Stimulated activated CD4-positive, alpha-beta T cell treated with anti-CD3 and anti-CD28 coated beads, Interleukin-12 subunit alpha, Interleukin-12 subunit beta, amount 100 ng/mL, for 4 hours (primary cell): ENCODE results near the gene SLC1A3.

Source experiments
- DNase-seq: peaks from one replicate; pipeline ENCODE4 v3.0.0-alpha.2; 2020

SLC1A3 gene

DNA sequence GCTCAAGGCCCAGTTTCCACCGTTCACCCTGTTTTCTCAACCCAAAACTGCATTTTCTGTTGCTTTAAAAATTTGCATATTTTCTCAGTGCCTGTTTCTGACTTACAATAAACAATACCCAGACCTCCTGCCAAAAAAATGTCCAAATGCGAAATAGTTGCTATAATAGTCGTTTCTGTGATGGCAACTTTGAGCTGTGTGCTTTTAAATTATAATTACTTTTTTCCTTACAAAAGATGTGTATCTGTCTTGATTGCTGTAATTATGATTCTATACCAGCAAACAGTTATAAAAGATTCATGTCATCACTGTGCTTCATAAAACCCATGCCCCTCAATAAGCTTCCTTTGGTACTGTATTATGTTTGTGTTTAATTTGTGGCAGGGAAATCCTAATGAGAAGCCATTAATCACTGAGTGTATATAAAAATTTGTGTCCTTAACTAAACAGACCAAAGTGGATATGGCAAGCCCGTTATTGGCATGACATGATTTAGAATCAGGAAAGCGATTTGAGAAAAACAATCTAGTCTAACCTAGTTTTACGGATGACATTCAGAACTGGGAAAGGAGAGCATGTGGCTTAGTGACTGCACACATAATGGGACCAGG, 5.4 kb upstream of the SLC1A3 start:
- no peak for DNase-seq

DNA sequence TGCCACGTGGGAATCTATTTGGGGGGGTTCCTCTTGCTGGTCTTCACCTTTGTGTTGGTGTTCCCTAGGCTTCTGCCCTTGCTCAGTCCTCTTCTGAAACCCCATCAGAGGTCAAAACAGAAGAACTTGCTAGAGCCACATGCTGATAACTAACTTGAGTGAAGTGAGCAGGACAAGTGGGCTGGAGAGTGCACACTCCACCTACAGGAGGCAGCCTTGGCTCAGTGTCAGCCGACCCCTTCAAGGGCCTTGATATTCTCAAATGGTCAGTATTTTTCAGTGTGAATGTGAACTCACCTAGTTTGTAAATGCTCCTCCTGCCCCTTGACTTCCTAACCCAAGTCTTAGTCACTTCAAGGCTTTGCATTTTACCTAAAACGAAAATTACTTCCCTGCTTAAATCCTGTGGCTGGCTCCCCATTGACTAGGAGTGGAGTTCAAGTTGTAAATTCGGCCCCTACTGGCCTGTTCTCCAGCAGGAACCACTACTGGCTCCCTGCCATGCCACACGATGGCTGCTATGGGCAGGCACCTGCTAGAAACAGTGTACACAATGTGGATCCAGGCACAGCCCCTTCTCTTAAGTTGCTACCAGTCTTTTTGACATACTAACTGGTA, 3.6 kb upstream of the SLC1A3 start:
- no peak for DNase-seq

DNA sequence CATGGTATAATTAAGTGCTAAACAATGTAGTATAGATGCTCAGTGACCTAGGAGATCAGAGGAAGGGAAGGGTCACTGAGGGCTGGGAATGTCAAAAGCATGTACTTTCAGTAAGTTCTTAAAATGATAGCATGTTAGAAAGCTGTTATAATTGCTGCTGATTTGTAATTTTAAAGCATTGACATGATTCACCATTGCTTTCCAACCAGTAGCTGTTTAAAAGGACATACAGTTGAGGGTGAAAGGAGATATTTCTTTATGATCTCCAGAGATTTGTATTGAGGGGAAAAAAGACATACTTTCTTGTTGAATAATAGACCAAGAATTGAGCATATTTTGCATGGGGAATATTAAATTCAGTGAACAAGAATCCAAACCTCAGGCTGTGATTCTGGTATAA, 1.2 kb upstream of the SLC1A3 start:
- no peak for DNase-seq

DNA sequence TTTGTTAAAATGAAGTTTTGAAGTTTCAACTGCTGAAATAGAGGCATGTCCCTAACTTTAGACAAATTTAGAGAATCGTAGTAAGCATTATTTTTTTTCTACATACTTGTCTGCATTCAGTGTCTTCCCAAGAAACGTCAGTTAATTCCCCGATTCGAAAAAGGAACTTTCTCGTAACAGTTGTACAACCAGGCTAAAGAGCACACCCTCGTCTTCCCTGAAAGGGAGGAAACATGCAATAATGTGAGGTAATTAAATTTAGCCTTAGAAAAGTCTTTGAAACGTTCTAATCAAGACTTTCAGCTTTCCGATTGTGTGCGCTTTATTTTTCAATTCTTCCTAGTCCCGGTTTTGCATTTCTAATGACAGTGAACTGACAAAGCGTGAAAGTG, 374 bp upstream of the SLC1A3 start:
- no peak for DNase-seq

DNA sequence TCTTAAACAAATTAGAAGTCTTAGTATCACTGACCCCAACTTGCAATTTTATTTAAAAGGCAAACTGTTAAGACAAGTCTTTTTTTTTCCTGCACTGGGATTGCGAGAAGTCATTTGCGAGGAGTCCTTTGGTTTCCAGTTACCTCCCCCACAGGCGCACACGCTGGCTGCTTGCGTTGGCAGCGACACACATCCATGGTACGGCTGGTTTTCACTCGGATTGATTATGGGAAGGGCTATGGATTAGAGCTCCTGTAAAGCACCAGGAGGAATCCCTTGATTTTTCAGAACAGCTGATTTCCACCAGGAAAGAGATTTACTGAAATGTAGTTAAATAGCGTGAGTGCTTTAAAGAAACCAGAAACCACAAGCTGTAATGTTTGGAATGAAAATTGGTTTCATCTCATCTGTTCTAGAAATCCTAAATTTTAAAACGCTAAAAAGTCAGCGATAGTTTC, 737 bp downstream of the SLC1A3 start:
- DNase-seq, result no peak

DNA sequence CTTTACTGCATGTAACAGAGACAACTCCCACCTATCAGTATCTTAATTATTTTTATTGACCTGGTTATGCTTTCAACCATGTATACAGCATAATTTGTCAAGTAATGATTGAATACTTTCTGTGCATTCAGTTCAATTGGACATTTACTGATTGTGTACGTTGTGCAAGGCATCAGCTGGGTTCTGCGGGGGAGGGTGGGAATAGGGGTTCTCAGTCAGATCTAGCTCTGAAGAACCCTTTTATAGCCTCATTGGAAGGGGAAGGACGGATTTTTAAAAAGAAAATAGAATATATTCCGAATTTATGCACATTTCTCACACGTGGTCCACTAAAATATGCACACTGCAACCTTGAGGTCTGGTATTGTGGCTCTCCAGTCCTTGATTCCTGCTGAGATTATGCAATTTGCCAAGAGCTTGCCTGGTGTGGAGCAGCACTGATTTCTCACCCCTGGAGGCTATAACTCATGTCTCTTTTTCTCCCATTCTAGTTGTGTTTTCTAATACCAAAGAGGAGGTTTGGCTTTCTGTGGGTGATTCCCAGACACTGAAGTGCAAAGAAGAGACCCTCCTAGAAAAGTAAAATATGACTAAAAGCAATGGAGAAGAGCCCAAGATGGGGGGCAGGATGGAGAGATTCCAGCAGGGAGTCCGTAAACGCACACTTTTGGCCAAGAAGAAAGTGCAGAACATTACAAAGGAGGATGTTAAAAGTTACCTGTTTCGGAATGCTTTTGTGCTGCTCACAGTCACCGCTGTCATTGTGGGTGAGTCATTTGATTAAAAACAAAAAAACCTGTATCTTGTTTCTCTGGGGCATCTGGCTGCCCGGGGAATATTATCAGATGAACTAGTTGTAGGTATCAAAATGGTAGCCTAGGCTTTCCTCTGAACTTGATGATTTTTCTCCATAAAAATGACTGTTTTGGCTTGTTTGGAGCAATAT, 1.7 kb downstream of the SLC1A3 start:
- no peak for DNase-seq

DNA sequence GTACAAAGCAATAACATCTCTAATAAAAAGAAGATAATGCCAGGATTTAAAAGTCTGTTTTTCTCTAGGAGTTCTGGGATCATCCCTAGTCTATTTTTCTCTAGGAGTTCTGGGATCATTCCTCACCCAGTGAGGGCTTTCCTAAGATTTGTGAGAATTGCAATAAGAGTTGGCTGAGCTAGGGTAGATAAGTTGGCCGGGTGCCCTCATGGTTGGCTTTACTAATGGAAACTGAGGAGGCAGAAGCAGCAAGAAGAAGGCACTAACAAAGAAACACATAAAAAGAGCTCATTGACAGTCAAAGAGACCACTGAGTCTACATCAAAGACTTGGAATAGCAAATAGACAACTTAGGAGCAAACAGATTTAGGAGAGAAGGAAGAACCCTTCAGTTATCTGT, 4.2 kb downstream of the SLC1A3 start:
- no peak for DNase-seq

DNA sequence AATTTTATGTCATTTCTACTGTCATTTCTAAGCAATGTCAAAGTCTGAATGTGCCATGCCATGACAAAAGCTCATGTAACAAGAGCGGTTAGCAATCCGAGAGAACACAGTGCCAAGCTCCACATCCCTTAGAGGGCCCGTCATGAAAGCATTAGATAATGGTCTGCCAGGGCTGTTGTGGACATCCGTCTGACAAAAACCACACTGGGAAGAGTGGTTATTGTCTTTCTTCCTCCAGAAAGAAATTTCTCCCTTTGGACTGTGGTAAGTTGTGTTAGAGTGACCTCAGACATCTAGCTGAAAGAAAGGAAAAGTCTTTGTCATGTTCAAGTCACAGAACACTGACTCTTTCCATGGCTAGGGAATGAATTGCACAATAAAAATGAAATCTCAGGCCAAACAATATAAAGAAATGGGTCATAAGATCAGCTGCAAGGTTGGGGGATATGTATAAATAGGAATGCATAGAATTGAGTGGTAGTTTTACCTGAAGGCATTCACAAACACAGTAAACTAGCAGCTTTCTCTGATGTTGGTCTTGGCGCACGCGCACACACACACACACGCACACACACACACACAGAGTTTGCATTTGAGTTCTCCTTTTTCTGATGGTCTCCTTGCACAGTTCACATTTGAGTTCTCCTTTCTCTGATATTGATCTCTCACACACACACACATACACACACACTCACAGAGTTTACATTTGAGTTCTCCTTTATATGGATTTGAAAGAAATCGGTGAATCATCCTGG, 5.3 kb downstream of the SLC1A3 start:
- no peak for DNase-seq

DNA sequence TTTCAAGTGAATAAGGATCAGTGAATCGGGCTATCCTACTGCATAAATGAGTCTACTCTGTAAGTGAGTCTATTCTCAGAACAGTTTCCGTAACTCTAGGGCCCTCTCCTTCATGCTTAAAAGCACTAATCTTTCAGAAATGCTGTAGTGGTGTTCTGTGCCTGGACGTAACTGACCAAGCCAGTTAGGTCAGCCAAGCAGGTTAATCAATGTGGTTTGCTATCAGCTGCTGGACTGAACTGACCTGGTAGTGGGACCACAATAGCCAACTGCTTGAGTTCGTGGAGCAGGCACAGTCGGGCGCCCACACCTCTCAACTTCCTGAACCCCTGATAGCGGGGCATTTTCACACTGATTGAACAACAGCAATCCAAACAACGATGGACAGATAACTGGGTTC, 6.8 kb downstream of the SLC1A3 start:
- DNase-seq, result no peak

DNA sequence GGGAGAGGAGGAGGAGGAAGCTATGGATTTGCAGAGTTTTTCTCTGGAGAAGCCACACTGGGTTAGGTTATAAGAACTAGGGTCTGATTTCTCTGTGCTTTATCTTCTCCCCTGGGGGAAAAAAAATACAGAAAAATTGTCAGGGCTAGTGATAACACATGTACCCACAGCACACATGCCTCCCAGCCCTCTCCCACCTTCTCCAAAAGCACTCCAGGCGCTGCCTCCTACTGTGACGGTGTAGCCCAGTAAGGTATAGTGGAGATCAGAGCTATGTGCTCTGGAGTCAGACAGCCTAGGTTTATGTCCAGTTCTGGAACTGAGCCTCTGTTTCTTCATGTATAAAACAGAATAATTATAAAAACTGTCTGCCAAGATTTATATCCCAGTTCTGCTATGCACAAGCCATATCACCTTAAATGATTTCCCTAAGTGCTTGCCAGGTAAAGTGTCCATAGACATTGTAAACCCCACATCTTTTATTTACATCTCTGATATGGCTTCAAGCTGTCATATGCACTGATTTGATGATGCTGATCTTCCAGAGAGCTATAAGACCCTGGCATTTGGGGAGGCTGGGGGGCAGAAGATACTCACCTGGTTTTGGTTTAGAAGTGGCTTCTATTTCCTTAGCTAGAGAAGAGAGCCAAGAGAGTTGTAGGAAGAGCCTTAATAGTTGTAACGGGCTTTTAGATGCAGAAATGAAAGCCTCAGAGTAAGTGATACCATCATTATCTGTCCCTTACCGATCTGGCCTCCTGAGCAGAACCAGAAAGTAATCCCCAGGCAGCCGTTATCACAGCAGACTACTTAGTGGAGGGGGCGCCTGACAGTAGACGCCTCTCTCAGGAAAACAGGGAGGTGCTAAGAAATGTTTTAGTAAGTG, 7.6 kb downstream of the SLC1A3 start:
- no peak for DNase-seq

DNA sequence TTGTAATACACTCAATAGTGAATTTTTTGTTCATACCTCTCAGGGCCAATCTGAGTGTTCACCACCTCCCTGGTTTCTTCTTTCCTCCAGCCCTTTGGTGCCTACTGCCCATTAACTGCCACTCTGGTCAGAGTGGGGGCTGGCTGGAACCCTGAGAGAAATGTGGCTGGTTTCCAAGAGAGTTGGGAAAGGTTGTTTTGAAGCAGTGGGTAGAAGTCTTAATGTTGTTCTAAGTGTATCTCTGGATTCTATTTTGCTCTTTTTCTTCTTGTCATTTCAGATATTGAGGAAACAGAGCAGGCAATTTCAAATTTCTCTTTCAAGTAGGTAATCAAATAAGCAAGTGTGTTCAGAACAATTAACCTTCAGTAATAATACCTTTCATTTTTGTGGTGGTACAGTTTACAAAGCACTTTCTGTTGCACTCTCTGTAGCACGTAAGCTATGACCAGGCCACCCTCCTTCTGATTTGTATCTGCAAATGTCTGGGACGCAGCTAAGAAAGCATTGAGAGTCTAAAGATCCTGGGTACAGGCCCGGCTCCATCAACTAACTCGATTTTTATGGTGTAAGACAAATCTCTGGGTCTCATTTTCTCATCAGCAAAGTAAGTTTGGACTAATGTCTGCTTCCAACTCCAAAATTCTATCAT, 8.4 kb downstream of the SLC1A3 start:
- no peak for DNase-seq

DNA sequence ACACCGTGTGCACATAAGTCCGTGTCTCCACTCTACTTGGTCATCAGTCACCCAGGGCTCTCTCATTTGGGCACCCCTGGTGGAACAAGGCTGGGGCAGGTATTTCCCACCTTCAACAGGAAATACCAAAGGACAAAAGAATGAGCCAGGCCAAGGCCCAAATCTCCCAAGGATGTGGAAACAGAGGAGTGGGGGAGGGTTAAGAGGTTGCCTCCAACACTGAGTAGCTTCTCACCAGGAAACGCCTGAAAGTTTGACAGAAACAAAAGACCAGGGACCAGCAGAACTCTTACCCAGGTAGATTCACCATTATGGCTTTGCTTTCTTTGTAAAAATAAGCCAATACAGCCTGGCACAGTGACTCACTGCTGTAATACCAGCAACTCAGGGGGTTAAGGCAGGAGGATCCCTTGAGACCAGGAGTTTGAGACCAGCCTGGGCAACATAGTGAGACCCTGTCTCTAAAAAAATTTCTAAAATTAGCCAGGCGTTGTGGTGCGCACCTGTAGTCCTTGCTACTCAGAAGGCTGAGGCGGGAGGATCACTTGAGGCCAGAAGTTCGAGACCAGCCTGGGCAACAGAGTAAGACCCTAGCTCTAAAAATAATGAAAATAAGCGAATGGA, 12.7 kb downstream of the SLC1A3 start:
- DNase-seq, result no peak

DNA sequence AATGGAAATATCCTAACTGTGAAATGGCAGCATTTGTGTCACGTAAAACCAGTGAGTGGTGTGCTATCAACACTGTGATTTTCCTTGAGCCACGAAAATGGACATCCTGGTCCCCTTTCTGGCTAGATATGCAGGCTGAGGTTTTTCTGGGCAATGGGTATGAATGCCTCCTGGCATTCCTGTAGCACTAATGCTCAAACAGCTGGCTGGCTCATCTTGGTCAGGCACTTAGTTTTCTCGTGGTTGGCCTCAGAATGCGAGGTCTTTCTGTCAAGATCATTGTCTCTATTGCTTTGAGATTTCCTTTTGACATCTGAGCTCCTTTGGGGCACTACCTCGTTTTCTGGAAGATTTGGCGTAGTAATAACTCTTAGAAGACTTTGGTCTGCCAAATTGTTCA, 15.6 kb downstream of the SLC1A3 start:
- DNase-seq, result no peak

DNA sequence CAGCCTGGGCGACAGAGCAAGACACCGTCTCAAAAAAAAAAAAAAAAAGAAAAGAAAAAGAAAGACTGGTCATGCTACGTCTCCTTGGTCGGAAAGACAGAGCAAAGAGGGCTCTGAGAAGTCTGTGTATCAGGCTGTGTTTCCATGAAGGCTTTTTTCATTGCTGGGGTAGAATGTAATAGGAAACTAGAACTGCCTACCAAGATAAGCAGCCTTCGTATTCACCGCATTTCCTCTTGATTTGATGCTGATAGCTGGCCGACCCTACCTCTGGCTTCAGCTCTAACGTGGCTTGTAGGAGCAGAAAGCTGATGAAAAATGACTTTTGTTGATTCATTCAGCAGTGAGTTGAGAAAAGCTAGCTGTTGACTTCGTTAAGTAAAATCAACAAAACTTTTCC, 17.4 kb downstream of the SLC1A3 start:
- DNase-seq, result no peak

DNA sequence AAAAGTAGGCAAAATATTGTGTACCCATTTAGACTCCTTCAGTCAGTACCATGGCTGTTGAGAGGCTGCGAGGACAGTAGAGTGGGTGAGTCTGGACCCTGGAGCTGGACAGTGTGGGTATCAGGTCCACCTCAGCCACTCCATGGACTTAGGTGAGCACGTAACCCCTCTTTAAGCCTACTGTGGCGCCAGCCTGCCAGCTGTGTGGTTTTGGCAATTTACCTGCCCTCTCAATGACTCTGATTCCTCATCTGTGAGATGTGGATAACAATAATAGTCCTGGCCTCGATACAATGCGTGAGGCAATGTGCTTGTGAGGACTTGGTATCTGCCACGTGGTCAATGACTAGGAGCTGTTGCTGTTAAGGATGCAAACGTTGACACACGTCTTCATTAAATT, 17.9 kb downstream of the SLC1A3 start:
- DNase-seq, result no peak

DNA sequence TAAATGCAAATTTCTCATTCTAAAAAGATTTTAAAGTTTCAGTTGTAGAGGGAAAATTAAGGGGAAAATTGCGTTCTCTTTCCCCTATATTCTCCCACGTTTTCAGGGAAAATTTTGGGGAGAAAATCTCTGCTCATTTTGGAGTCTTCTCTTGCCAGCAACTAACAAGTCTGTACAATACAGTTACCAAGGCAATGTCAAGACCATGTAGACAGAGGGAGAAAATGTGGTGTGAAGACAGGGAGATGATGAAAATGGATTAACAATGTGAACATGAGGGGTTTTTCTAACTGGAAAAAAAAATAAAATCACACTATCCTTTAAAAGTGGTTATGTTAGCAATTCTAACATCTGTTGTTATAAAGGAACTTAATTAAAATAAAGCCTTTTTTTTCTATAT, 22.3 kb downstream of the SLC1A3 start:
- DNase-seq, result no peak

DNA sequence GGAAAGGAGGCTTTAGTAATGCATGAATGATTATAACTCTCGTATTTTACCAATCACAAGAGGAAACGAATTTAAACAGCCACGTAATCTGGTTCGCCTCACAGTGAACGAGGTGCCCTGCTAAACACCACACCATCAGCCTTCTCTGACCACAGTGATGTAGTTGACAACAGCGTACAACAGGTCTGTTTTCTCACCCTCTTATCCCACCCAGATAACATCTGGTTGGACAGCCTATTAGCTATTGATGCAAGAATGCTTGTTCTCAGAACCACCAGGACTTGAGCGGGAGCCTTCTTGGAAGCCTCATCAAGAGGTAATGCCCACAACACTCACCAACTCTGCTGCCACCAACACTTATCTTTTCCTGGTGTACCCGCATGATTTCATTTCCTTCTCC, 23.3 kb downstream of the SLC1A3 start:
- DNase-seq, result no peak

DNA sequence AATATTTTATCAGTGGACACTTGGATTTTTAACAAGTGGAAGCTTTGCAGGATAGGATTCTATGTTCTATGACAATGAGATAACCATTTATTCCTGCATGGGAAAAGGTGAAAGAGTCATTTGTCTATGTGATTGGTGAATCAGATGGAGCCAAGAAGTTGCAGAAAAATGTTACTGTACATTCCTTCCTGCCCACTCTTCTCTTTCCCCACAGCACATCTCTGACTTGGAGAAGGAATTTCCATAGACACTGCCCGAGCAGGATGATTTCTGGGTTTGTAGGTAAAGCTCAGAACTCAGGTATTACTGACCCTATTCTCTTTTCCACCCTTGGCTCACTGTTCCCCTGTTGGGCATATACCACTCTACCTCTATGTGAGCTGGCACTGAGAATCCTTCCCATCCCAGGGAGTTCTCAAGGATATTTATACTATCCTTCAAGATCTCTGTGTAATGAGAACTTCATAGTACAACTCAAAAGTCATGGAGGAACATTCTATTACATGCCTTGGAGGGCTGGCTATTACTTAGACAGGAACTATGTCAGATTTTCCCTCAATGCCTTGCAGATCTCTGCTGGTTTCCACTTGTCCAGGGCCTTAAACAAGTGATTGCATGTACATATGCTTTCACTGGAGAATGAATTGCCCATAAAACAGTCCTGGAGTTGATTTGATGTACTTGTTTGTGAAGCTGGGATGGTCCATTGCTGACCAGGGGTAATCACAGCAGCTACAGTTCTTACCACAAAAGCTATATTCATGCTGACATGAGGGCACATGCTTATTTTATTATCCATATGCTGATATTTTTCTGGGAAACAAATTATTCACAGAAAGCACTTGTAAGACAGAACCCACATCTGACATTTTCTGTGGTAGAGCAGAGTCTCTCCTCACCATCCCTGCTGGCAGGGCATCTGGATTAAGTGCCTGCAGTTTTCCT, 24.1 kb downstream of the SLC1A3 start:
- DNase-seq, result no peak

DNA sequence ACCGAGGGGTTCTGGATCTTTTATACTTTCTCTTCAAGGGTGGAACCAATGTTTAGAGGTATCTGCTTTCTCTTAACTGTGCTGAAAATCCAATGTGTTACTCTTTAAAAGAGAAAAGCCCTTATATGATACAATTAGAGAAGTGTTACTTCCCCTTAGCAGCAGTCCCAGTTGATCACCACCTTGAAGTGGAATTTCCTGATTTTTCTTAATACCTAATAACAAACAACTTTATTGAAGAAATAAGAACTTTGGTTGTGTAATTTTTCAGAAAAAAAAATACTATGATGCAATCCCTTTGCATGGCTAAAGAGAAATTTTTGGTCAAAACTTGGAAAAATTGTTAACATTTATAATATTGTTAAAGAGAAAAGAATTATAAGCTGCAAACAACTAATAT, 24.7 kb downstream of the SLC1A3 start:
- no peak for DNase-seq
